HG03565 (cell line): ENCODE data around the gene ZNF367.

ENCODE experiments used
- ATAC-seq: cut with Tn5 transposase; IDR thresholded peaks from one replicate; pipeline ENCODE4 v1.9.1; 2021; ENCODE audit warnings: mild to moderate bottlenecking, moderate library complexity; ENCODE audit not compliant: unreplicated experiment

Gene ZNF367

GRCh38 chr9:96408409-96409280 is 9.5 kb downstream of the ZNF367 start:
- ATAC-seq = no peak

DNA sequence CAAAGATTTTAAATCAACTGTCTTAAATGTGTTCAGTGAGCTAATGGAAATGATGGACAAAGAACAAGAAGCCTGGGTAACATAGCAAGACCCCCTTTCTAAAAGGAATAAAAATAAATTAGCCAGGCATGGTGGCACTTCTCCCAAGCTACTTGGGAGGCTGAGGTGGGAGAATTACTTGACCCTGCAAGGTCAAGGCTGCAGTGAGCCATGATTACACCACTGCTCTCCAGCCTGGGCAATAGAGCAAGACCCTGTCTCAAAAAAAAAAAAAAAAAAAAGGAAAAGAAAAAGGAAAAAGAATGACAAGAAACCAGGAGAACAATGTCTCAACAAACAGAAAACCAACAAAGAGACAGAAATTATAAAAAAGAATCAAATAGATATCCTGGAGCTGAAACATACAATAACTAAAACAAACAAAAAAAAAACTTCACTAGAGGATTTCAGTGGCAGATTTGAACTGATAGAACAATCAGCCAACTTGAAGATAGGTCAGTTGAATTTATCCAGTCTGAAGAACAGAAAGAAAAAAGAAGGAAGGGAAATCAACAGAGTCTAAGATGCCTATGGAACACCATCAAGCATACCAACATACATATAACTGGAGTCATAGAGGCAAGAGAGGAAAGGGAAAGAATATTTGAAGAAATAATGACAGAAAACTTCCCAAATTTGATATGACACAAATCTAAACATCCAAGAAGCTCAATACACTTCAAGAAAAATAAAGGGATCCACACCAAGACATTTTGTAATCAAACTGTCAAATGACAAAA is 17.8 kb downstream of the ZNF367 start:
- ATAC-seq = no peak

DNA sequence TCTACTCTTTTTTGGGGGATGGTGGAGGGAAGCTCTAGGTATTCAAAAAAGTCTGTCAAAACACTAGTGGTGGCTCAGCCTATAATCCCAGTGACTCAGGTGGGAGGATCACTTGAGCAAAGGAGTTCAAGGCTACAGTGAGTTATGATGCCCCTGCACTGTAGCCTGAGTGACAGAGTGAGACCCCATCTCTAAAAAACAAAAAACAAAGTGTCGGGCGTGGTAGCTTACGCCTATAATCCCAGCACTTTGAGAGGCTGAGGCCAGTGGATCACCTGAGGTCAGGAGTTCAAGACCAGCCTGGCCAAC is 18.9 kb downstream of the ZNF367 start:
- no peak for ATAC-seq

GRCh38 chr9:96398582-96399324 is 19.4 kb downstream of the ZNF367 start:
- ATAC-seq = no peak

- ATAC-seq = no peak
Observed at GRCh38 chr9:96395964-96396363, 22.2 kb downstream of the ZNF367 start.

GRCh38 chr9:96394832-96395496 is 23.2 kb downstream of the ZNF367 start:
- ATAC-seq = no peak

- ATAC-seq = no peak
Observed at GRCh38 chr9:96392263-96392662, 25.9 kb downstream of the ZNF367 start.

- ATAC-seq = no peak
Observed at GRCh38 chr9:96391021-96391765, 27.0 kb downstream of the ZNF367 start.

GRCh38 chr9:96388144-96388543 is 30.0 kb downstream of the ZNF367 start:
- ATAC-seq = no peak

DNA sequence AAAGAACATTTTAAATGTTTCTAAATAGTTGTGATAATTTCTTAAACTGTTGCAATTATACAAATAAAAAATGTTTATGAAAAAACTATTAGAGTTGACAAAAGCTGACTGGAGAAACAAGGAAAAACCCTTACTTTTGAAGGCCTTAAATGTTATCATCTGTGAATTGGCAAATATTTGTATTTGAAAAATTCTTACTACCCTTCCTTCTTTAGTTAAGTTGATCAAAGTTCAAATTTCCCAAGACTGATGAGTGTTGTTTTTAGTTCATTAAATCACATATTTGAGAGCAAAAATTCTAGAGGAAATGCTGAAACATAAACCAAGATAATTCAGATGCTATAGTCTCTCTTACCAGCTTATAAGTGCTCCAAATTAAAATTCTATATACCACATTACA is 32.0 kb downstream of the ZNF367 start:
- no peak for ATAC-seq

DNA sequence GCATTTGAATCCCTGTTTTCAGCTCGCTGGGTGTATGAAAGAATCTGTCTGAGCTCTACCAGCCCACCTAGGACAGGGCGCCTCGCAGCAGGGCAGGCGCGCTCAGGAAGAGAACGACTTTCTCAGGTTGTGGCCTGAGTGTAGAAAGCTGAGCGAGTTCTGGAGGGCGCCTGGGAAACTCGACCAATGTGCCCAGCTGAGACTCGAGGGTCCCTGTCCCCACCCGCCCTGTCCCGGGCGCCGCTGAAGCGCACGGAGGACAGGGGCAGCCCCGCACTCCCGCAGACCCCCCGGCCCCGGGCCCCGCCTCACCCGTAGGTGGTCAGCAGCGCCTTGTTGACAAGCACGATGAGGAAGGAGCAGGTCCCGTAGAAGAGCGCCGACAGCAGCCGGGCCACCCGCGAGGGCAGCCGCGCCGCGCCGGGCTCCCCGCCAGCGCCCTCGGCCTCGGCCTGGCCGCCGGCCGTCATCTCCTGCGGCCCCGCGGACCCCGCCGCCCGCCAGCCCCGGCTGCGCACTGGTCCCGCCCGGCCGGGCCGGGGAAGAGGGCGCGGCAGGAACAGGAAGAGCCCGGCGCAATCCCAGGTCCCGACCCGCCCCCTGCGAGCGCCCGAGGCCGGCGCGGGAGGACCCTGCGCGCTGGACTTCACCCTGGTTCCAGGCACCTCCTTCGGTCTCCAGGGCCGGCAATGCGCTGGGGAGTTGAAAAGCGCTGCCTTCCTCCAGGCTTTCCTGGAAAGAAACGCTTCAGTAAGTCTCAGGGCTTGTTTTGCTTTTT is 34.8 kb downstream of the ZNF367 start, which contains the start of gene SLC35D2:
Gene SLC35D2 (minus strand): TSS at position 547 of the 778 bp plus-strand sequence. CDS start 77 bp downstream, at position 470.
- ATAC-seq = no peak

GRCh38 chr9:96382839-96383164 is 35.4 kb downstream of the ZNF367 start:
- ATAC-seq = no peak

DNA sequence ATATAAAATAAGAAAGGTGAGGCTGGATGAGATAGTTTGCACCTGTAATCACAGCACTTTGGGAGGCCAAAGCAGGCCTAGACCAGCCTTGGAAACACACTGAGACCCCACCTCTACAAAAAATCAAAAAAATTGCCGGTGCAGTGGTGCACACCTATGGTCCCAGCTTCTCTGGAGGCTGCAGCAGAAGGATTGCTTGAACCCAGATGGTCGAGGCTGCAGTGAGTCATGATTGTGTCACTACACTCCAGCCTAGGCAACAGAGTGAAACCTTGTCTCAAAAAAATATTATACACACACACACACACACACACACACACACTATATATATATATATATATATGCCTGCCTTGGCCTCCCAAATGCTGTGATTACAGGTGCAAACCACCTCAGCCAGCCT is 36.0 kb downstream of the ZNF367 start:
- ATAC-seq = no peak

- ATAC-seq = no peak
Observed at GRCh38 chr9:96381696-96382095, 36.5 kb downstream of the ZNF367 start.

DNA sequence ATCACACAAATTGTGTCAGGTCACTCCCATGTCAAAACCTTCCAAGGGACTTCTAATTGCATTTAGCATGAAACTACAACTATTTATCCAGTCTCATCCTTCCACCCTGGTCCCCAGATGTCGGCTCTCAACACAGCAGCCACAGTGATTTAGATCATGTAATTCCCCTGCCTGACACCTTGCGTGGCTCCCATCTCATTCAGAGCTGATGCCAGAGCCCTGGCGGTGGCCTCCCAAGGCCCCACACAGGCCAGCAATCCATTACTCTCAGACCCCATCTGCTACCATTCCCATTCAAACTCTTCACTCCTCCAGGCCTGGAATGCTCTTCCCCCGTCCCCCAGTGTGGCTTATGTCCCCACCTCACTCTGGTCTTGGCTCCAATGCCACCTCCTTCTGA is 37.0 kb downstream of the ZNF367 start:
- no peak for ATAC-seq

GRCh38 chr9:96379461-96379860 is 38.7 kb downstream of the ZNF367 start:
- no peak for ATAC-seq

- ATAC-seq = no peak
Observed at GRCh38 chr9:96378187-96378586, 40.0 kb downstream of the ZNF367 start.

DNA sequence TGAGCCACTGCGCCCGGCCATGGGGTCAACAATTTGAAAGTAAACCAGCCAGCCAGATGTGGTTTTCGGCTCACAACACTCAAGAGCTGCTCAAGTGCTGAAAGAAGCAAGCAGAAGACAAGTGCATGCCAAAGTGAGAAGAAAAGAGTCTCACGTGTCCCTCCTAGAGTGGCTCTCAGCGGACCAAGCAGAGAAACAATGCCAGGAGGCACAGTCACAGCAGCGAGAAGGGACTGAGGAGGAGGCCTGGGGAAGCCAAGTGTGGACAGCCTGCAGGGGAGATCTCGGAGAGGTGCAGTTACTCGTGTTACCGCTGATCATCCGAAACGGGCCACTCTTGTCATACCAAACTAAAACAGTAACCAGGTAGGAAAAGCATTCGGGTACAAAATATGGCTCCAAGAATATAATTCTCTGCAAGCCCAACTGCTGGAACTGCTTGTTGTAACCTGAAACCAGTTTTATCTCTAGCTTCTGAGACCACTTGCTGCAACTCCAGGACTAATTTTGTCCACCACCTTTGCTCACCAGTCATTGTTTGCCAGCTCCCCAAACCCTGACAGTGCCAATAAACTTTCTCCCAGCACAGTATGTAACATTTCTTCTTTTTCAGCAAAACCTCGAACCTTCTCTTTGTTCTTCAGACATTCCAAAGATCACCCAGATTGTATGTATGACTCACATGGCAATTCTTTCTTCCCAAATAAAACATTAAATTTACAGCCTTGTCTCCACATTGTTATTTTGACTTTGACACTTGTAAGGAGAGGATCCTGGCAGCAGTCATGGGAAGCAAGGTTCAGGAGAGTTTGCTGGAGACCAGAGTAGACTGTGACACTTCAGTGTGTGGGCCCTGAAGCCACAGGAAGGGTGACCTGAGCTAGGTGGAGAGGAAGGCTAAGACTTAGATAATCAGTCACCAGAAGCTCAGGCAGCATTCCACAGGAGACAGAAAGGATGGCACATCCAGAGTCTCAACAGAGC is 41.0 kb downstream of the ZNF367 start:
- ATAC-seq = no peak
